ENCODE measurements around the gene PATZ1. TPM values are rescaled to one million over a fixed set of nuclear protein-coding genes. Genes with fewer than 3 reads are reported as not detected.

Gene PATZ1
- total RNA-seq, 1 donor from 2014 or later = 18.4 TPM

- no peak for DNase-seq (ENCODE audit: extremely low spot score in 2 of 2)
- no peak overlapping the region for H3K27ac ChIP-seq
- H3K4me3 ChIP-seq = no peak overlapping the region
- H3K9me3 ChIP-seq = no peaks in the 10 kb centered on the region
- no peaks in the 10 kb centered on the region for H3K27me3 ChIP-seq
- no peak for TF ChIP-seq CTCF (IDR thresholded peaks at IDR 0.05)
- TF ChIP-seq POLR2AphosphoS5 (IDR thresholded peaks at IDR 0.05; ENCODE audit: insufficient read depth in 1 of 2, low read depth in 1 of 2) = no peak
- TF ChIP-seq POLR2A (IDR thresholded peaks at IDR 0.05) = no peak
- intact Hi-C loops (cut with DNase I) = no loop called here
- H3K4me1 ChIP-seq = no peaks in the 10 kb centered on the region
- no peaks in the 10 kb centered on the region for H3K36me3 ChIP-seq
These were observed 31.5 kb upstream of the PATZ1 start for GRCh38 chr22:31377612-31378011.

- Histone ChIP-seq H3K36me3 (no peaks in the 10 kb centered on the region), H3K4me3 (no peak overlapping the region), H3K27ac (no peak overlapping the region), H3K4me1 (no peaks in the 10 kb centered on the region), H3K27me3 (no peaks in the 10 kb centered on the region), H3K9me3 (no peaks in the 10 kb centered on the region)
- no peak for DNase-seq (ENCODE audit: extremely low spot score in 2 of 2)
- TF ChIP-seq CTCF (IDR thresholded peaks at IDR 0.05) (no peak), POLR2AphosphoS5 (IDR thresholded peaks at IDR 0.05; ENCODE audit: insufficient read depth in 1 of 2, low read depth in 1 of 2) (no peak), POLR2A (IDR thresholded peaks at IDR 0.05) (no peak)
- intact Hi-C loops (cut with DNase I) = no loop called here
These were observed 21.3 kb upstream of the PATZ1 start for GRCh38 chr22:31367426-31367825.

GRCh38 chr22:31363885-31364465 lies 17.8 kb upstream of the PATZ1 start:
- DNase-seq (ENCODE audit: extremely low spot score in 2 of 2) = no peak
- H3K9me3 ChIP-seq = no peaks in the 10 kb centered on the region
- H3K27me3 ChIP-seq = no peaks in the 10 kb centered on the region
- intact Hi-C loops (cut with DNase I) = no loop called here
- H3K4me3 ChIP-seq = no peak overlapping the region
- H3K27ac ChIP-seq = no peak overlapping the region
- no peak for TF ChIP-seq CTCF (IDR thresholded peaks at IDR 0.05)
- TF ChIP-seq POLR2A (IDR thresholded peaks at IDR 0.05) = no peak
- TF ChIP-seq POLR2AphosphoS5 (IDR thresholded peaks at IDR 0.05; ENCODE audit: insufficient read depth in 1 of 2, low read depth in 1 of 2) = no peak
- H3K36me3 ChIP-seq = no peaks in the 10 kb centered on the region
- no peaks in the 10 kb centered on the region for H3K4me1 ChIP-seq

- DNase-seq (ENCODE audit: extremely low spot score in 2 of 2) = no peak
- Histone ChIP-seq H3K9me3 (no peaks in the 10 kb centered on the region), H3K27me3 (no peaks in the 10 kb centered on the region), H3K27ac (no peak overlapping the region), H3K4me1 (no peaks in the 10 kb centered on the region), H3K36me3 (no peaks in the 10 kb centered on the region), H3K4me3 (no peak overlapping the region)
- no peak for TF ChIP-seq CTCF (IDR thresholded peaks at IDR 0.05)
- TF ChIP-seq POLR2AphosphoS5 (IDR thresholded peaks at IDR 0.05; ENCODE audit: insufficient read depth in 1 of 2, low read depth in 1 of 2) = no peak
- no peak for TF ChIP-seq POLR2A (IDR thresholded peaks at IDR 0.05)
- intact Hi-C loops (cut with DNase I) = no loop called here
These were observed 15.6 kb upstream of the PATZ1 start for GRCh38 chr22:31361743-31362142.

- Histone ChIP-seq H3K36me3 (no peaks in the 10 kb centered on the region), H3K27ac (no peak overlapping the region), H3K9me3 (no peaks in the 10 kb centered on the region), H3K4me1 (no peaks in the 10 kb centered on the region), H3K27me3 (no peaks in the 10 kb centered on the region), H3K4me3 (no peak overlapping the region)
- intact Hi-C loops (cut with DNase I) = no loop called here
- TF ChIP-seq POLR2A (IDR thresholded peaks at IDR 0.05) (no peak), POLR2AphosphoS5 (IDR thresholded peaks at IDR 0.05; ENCODE audit: insufficient read depth in 1 of 2, low read depth in 1 of 2) (no peak), CTCF (IDR thresholded peaks at IDR 0.05) (no peak)
- DNase-seq (ENCODE audit: extremely low spot score in 2 of 2) = no peak
These were observed 13.9 kb upstream of the PATZ1 start for GRCh38 chr22:31360029-31360428.

Measured in vagina (tissue), 2 donors.